GM12891 (cell line): ENCODE measurements around the gene WDTC1.
"Not testable (repeated sequence)": the region's sequence is repeated elsewhere in the genome, so short reads cannot be mapped to it uniquely, and the experiment has no call there.

Experiments
- DNase-seq: peaks from one replicate; pipeline ENCODE4 v3.0.0; 2011; ENCODE audit warnings: low spot score; ENCODE audit not compliant: insufficient read length
- FAIRE-seq: peaks from 2 replicates; lab custom pipeline; 2011; peaks lifted over from hg19 to GRCh38; lab: Jason Lieb, UNC
- PAX5 ChIP-seq: IDR thresholded peaks from 2 replicates; pipeline ENCODE4 v1.6.1; 2011; ENCODE audit warnings: low read length, moderate library complexity, mild to moderate bottlenecking; ENCODE audit not compliant: insufficient read depth, severe bottlenecking
- POLR2A ChIP-seq: IDR thresholded peaks from 2 replicates; pipeline ENCODE4 v1.6.1; 2011; ENCODE audit warnings: low read depth, low read length, control low read depth
- POLR2AphosphoS5 ChIP-seq: IDR thresholded peaks from 2 replicates; pipeline ENCODE4 v1.6.1; 2011; ENCODE audit warnings: low read depth, low read length, control low read depth
- POU2F2 ChIP-seq: IDR thresholded peaks from 2 replicates; pipeline ENCODE4 v1.6.1; 2011; ENCODE audit warnings: low read depth, mild to moderate bottlenecking, control low read depth, low read length, moderate library complexity
- SPI1 ChIP-seq: IDR thresholded peaks from 2 replicates; pipeline ENCODE4 v1.6.1; 2011; ENCODE audit warnings: low read depth, low read length, control low read depth
- TAF1 ChIP-seq: IDR thresholded peaks from 2 replicates; pipeline ENCODE4 v1.6.1; 2011; ENCODE audit warnings: low read depth, low read length, control low read depth

Gene WDTC1

DNA sequence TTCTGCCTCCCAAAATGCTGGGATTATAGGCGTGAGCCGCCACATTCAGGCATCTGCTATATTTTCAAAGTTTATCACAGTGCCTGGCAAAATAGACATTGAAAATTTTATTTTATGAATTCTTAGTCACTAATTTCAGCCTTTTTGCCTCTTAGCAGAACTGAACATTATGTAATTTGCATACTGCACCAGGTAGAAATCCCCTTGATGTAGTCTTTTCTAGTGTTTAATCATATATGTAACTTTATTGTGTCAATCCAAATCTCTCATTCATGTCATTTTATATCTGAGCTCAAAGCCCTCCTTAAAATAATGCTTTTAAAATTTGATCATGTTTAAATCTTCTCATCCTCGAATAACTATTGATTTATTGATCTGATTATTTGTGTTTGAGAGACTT, 19.2 kb downstream of the WDTC1 start:
- TF ChIP-seq POLR2A = no peak
- FAIRE-seq (no peak), DNase-seq (no peak)

DNA sequence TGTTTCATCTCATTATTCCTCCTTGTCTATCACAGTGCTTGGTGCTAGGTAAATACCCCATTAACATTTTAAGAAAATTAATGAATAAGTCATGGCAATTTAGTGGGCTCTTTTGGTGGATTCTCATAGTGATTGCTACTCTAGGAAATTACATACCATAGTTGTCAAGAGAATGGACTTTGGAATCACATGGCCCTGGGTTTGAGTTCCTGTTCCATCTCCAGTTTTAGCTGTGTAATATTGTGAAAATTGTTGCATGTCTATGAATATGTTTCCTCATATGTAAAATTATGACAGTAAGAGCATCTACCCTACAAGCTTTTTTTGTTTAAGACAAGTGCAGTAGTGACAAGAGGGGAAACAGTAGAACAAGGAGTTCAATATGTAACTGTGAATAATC, 20.7 kb downstream of the WDTC1 start:
- DNase-seq (no peak), FAIRE-seq (no peak)
- TF ChIP-seq TAF1 = no peak

DNA sequence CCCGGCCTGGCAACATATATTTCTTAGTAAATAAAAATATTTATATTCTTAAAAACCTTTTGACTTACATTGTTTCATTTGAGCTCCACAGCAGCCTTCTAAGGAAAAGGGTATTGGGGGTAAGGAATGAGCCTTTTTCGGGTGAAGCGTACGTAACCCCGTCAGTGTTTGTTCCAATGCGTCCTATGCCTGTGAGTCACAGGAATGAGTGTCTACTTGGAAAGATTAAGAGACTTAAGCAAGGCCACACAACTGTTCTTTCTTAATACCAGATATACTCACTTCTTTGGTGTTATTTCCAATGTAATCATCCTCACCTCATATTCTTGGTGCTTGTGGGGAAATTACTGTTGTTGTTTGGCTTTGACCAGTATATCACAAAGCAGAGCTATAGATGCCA, 22.7 kb downstream of the WDTC1 start:
- no peak for TF ChIP-seq POLR2AphosphoS5
- no peak for TF ChIP-seq TAF1
- no peak for TF ChIP-seq SPI1
- FAIRE-seq = no peak
- no peak for DNase-seq

DNA sequence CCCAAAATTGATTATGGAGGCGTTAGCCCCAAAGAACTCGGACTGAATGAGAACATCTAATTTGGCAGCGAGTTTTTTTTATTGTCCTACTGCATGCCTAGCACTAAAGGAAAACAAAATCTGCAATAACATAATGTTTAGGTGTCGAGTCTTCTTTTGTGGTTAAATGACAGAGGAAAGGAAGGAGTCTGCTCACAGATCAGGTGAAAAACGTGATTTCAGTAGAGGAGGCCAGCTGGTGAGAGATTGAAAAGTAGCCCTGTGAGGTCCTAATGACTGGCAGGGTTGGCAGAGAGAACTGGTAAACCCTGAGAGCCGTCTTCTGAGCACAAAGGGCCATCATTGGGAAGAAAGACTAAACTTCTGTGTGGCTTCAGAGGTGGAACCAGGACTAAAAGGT, 24.2 kb downstream of the WDTC1 start:
- TF ChIP-seq SPI1 = no peak
- no peak for TF ChIP-seq POU2F2
- no peak for TF ChIP-seq POLR2AphosphoS5
- TF ChIP-seq POLR2A = no peak
- FAIRE-seq (no peak), DNase-seq (no peak)

DNA sequence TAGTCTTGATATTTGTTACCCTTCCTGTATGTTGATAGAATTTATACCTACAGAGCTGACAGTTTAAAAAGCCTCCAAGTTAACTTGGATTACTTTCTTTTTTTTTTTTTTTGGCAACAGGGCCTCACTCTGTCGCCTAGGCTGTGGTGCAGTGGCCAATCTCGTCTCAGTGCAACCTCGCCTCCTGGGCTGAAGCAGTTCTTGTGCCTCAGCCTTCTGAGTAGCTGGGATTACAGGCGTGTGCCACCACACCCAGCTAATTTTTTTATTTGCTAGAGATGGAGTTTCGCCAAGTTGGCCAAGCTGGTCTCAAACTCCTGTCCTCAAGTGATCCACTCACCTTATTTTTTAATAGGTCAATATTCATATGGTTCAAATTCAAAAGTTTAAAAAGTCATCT, 32.7 kb downstream of the WDTC1 start:
- TF ChIP-seq PAX5 = no peak
- no peak for TF ChIP-seq TAF1
- TF ChIP-seq POLR2A = no peak
- no peak for TF ChIP-seq POU2F2
- no peak for TF ChIP-seq POLR2AphosphoS5
- TF ChIP-seq SPI1 = no peak
- DNase-seq (no peak), FAIRE-seq (no peak)

DNA sequence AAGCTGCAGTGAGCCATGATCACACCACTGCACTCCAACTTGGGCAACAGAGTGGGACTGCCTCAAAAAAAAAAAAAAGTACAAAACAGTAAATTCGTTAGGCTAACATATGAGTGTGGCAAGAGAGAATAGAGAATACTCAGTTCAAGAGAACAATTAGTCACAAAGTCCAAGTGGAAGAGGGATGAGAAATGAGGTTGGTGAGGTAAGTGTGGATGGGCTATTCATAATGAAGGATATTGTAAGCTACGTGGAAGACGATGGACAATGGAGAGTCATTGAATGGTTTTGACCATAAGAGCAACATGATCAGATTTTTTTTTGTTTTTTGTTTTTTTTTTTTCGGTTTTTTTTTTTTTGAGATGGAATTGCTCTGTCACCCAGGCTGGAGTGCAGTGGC, 34.8 kb downstream of the WDTC1 start:
- DNase-seq (no peak), FAIRE-seq (no peak)
- TF ChIP-seq TAF1 (no peak), POLR2AphosphoS5 (no peak), POU2F2 (no peak), POLR2A (no peak), SPI1 (no peak), PAX5 (no peak)

DNA sequence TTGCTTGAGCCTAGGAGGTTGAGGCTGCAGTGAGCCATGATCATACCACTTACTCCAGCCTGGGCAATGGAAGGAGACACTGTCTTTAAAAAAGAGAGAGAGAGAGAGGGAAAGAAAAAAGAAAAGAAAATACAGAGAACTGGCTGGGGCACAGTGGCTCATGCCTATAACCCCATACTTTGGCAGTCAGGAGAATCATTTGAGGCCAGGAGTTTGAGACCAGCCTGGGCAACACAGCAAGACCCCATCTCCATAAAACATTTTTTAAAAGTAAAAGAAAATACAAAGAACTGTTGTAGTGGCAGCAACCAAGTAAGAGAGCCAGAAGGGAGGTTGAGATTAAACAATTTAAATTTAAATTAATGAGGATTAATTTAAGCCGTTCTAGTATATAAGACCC, 39.8 kb downstream of the WDTC1 start:
- no peak for FAIRE-seq
- TF ChIP-seq TAF1 (no peak), POLR2A (no peak), POU2F2 (no peak)
- DNase-seq = no peak

DNA sequence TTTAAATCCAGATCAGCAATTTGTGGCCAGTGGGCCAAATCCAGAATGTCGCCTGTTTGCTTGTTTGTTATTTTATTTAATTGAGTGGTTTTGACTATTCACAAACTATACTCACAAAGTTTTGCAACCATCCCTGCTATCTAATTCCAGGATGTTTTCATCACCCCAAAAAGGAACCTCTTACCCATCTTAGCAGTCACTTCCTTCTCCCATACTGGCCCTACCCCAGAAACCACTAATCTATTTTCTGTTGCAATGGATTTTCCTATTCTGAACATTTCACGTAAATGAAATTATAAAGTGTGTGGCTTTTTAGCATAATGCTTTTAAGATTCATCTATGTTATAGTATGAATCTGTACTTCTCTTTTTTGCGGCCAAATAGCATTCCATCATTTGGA, 41.3 kb downstream of the WDTC1 start:
- no peak for FAIRE-seq
- TF ChIP-seq POLR2A (no peak), POU2F2 (no peak), TAF1 (no peak), PAX5 (no peak), SPI1 (no peak), POLR2AphosphoS5 (no peak)
- DNase-seq = no peak

DNA sequence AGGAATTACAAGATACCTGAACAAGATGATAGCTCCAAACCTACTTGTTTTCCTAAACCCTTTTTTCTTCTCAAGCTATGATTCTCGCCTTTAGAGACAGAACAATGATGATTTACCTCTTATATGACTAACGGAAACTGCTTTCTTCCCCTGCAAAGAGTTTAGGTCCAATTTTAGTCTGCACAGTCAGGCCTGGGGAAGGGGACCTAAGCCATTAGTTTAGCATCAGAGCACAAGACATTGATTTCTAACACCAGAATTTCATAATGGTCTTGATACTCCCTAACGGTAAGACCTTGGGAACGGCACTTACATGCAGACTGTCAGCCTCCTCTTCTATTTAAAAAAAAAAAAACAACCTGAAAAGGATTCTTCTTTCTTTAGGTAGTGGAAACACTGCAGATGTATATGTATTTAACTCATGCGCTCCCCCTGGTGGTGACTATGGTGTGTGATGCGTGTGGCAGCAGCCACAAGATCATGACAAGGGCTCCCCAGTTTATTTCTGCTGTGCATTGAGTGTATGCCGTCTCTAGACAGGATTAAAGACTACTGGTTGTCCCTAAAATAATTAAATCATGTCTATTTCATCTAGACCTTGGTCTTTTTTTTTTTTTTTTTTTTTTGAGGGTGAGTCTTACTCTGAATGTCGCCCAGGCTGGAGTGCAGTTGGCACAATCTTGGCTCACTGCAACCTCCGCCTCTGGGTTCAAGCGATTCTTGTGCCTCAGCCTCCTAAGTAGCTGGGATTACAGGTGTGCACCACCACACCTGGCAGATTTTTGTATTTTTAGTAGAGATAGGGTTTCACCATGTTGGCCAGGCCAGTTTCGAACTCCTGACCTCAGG, 50.2 kb downstream of the WDTC1 start:
- FAIRE-seq (peak; percentile 71), DNase-seq (peak; percentile 79)
- TF ChIP-seq TAF1 (no peak), SPI1 (no peak), PAX5 (no peak), POLR2A (no peak), POLR2AphosphoS5 (no peak), POU2F2 (no peak)

DNA sequence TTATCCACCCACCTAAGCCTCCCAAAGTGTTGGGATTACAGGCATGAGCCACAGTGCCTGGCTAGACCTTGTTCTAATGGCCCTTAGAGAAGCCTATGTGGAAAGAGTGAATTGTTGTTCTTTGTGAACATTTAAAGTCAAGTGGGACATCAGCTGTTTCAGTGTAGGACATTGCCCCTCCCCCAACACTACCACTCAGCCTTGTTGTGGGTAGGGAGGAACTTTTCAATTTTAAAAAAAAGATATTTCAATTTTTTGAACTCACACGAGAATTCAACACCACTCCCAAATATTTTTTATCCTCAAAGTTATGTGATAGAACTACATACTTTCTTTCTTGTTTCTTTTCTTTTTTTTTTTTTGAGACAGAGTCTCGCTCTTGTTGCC, 50.8 kb downstream of the WDTC1 start:
- no peak for TF ChIP-seq POLR2AphosphoS5
- TF ChIP-seq SPI1 = no peak
- TF ChIP-seq PAX5 = no peak
- no peak for TF ChIP-seq TAF1
- TF ChIP-seq POU2F2 = no peak
- DNase-seq (no peak), FAIRE-seq (peak; percentile 16)

DNA sequence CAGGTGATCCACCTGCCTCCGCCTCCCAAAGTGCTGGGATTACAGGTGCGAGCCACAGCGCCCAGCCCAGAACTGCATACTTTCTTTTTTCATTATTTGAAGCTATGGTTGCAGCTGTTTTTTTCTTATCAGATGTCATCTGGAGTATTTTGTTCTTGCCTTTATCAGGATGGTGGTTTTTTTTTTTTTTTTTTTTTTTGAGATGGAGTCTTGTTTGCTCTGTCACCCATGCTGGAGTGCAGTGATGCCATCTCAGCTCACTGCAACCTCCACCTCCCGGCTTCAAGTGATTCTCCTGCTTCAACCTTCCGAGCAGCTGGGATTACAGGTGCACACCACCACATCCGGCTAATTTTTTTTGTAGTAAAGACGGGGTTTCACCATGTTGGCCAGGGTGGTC, 51.4 kb downstream of the WDTC1 start:
- not testable (repeated sequence) for FAIRE-seq, DNase-seq

DNA sequence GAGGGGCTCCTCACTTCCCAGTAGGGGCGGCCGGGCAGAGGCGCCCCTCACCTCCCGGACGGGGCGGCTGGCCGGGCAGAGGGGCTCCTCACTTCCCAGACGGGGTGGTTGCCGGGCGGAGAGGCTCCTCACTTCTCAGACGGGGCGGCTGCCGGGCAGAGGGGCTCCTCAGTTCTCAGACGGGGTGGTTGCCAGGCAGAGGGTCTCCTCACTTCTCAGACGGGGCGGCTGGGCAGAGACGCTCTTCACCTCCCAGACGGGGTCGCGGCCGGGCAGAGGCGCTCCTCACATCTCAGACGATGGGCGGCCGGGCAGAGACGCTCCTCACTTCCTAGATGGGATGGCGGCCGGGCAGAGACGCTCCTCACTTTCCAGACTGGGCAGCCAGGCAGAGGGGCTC, 54.7 kb downstream of the WDTC1 start:
- DNase-seq, FAIRE-seq: not testable (repeated sequence)
